Embryonic facial prominence (tissue), 1 donor: ENCODE measurements around the gene MED13L.

Experiments
- DNase-seq: peaks from one replicate; pipeline ENCODE4 v3.0.0-alpha.2; 2016; ENCODE audit errors: extremely low spot score

Gene MED13L

DNA sequence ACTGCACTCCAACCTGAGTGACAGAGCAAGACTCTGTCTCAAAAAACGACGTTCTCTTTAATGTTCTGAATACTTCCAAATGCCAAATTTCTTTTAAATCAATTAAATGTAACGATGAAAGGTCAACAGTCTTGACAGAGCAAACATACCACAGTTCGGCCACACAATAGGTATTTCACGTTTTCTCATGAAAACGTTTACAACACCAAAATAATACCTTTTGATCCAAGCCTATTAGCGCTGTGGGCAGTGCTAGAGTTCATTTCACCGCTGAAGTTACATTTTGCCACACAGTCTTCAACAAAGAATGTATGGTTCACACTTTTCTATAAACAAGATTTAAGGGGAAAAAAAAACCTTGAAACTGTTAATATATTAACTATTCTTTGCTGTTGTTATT, 122.1 kb downstream of the MED13L start:
- DNase-seq, result no peak

- DNase-seq, result no peak
Measured at GRCh38 chr12:116153983-116154382, 123.5 kb downstream of the MED13L start.

DNA sequence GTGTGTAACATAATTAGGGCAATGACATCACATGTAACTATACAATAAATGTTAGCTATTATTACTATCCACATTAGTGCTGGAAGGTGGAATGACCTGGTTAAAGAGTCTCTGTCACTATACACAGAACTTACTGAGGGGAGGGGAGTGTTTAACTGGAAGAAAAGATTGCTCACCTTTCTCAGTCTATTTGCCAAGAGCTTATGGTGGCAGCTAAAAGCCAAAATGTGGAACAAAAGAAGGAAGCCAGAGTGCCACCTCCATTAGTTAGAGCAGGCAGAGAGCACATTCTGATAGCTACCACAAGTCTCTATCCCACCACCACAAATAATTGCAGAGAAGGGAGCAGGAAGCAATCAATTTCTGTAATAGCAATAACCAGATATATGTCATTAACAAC, 124.4 kb downstream of the MED13L start:
- DNase-seq, result no peak

GRCh38 chr12:116152268-116152667, 125.2 kb downstream of the MED13L start:
- no peak for DNase-seq

- no peak for DNase-seq
Measured at GRCh38 chr12:116150452-116150851, 127.0 kb downstream of the MED13L start.

GRCh38 chr12:116150001-116150400, 127.5 kb downstream of the MED13L start:
- no peak for DNase-seq

DNA sequence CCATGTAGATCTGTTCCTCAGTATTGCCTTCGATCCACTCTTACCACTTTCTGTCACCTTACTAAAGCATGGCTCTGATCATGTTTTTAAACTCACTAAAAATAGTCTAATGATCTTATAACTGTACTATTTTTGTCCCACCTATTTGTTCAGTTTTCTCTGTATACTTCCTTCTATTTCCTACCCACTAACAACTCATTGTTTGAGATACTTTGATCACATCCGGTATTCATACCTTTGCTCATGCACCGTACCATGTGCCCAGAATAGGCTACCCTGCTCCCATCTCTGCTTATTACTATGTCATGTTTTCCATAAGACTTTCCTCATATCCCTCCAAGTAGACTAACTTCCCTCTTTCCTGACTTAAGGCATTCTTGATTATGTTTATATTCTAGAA, 128.6 kb downstream of the MED13L start:
- no peak for DNase-seq

DNA sequence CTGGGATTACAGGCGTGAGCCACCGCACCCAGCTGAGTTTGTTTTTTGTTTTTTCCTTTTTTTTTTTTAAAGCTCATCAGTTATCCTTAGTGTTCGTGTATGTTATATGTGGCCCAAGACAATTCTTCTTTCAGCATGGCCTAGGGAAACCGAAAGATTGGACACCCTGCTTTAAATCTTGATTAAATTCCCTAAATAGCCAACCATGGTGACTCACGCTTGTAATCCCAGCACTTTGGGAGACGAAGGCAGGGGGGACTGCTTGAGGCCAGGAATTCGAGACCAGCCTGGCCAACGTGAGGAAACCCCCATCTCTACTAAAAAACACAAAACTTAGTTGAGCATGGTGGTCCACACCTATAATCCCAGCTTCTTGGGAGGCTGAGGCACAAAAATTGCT, 131.1 kb downstream of the MED13L start:
- no peak for DNase-seq

DNA sequence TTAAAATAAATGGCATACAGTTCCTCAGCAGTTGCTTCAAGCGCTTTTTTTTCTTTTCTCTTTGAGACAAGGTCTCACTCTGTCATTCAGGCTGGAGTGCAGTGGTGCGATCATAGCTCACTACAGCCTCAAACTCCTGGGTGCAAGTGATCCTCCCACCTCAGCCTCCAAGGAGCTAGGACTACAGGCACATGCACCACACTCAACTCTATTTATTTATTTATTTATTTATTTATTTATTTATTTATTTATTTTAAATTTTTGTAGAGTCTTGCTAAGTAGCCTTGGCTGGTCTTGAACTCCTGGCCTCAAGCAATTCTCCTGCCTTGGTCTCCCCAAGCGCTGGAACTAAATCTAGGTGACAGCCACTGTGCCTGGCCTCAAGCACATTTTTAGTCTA, 132.0 kb downstream of the MED13L start:
- no peak for DNase-seq

GRCh38 chr12:116144384-116144783, 133.1 kb downstream of the MED13L start:
- no peak for DNase-seq

GRCh38 chr12:116143909-116144308, 133.6 kb downstream of the MED13L start:
- no peak for DNase-seq

DNA sequence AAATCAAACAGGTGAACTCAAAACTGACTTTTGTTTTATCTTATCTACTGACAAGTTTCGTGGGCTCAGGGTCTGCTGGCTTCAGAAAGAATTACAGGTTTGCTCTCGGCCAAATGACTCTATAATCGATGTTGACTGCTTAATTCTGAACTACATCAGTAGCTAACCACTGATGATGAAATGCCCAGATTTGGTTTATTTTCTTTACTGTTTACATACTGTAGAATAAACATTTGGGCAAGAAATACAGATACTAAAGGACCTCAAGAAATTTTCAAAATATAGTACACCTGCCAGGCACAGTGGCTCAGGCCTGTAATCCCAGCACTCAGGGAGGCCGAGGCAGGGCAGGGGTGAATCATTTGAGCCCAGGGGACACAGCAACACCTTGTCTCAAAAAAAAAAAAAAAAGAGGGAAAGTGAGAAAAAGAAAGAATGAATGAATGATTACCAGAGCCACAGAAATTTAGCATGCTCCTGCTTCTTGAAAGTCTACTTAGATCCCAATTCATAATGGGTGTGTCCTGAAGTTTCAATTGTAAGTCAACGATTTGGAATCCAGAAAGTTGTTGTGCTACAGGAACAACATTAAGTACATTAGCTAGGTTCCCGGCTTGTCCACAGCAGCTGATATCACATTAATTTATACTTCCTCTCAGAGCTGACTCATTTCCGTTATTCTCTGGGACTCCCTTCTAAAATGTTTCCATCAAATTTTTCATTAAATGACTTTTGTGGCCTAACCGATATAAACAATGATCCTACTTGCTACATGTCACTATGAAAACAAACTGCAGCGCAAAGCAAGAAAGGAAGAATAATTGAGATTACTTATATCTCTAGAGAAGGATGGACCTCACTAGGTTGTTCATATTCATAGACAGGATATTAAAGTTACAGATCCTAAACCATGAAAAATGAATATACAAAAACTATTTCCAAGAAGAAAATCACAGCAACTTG, 134.3 kb downstream of the MED13L start:
- no peak for DNase-seq

DNA sequence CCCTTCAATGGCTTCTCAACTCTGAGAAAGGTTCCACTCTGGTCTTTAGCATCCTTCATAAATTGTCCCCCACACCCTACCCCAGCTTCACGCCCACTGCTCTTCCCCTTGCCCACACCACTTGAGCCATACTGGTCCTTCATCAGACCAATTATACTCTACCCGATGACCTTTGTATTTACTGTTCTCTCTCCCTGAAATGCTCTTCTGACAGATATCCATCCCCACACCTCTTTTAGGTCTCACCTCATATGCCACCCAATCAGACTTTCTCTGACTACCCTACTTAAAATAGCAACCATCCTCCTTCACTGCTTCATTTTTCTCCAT, 135.7 kb downstream of the MED13L start:
- no peak for DNase-seq

- DNase-seq, result no peak
Measured at GRCh38 chr12:116141110-116141832, 136.2 kb downstream of the MED13L start.

- DNase-seq, result no peak
Measured at GRCh38 chr12:116140529-116140928, 137.0 kb downstream of the MED13L start.

- no peak for DNase-seq
Measured at GRCh38 chr12:116138781-116139180, 138.7 kb downstream of the MED13L start.

DNA sequence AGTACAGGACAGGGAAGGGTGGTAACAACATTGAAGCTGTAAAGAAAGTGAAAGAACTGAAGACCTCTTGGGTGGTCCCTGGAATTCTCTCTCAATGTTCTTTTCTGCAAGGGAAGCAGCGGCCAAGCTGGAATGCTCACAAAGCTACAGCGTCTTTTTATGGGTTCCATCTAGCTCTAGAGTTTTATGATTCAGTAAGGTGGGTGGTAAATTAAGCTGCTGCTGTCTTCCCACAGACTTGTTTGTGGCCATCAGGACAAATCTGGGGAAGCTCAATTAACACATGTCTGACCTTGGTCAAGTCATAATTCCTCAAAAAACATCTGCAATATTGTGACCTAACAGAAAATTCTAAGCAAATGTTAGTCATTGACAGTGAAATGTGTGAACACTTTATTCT, 139.1 kb downstream of the MED13L start:
- no peak for DNase-seq

DNA sequence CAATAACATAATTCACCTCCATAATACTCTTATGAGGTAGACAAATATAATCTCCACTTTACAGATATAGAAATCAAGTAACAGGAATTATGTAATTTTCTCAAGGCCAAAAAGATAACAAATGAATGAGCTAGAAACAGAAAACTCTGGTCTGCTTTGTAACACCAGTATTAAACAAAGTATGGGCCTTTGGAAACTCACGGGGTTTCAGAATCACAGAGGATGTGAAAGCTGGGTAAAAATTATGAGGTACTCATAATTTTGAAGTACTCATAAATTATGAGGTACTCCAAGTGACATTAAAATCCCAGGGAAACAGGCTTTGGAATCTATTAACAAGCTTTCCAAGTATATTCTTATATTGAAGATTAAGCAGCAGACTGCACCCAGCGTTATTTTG, 140.2 kb downstream of the MED13L start:
- DNase-seq, result no peak

GRCh38 chr12:116136340-116136739, 141.2 kb downstream of the MED13L start:
- no peak for DNase-seq

GRCh38 chr12:116135209-116135930, 142.1 kb downstream of the MED13L start:
- no peak for DNase-seq

DNA sequence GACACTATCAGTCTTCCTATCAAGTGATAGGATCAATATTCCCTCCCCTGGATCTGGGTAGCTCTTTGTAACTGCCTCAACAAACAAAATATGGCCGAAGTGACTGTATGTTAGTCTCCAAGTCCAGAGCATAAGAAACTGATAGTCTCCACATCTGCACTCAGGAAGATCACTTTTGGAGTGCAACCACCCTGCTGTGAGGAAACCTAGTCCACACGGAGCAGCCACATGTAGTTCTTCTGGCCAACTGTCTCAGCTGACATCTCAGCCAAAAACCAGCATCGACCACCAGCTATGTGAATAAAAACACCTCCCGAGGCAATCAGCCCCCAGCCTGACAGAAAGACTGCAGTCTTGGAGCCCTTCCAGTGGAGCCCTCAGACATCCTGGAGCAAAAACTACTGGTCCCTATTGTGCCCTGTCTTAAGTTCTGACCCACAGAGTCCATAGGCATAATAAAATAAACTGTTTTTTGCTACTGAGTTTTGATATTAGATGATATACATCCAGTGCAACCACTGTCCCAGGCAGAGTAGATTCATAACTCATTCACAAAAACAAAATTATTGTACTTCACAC, 143.8 kb downstream of the MED13L start:
- DNase-seq, result no peak

GRCh38 chr12:116133149-116133548, 144.3 kb downstream of the MED13L start:
- no peak for DNase-seq
